Stimulated activated CD4-positive, alpha-beta T cell treated with anti-CD3 and anti-CD28 coated beads, Interleukin-1b, Interleukin-23, amount 100 ng/mL, for 24 hours (primary cell): ENCODE data around the gene LCP2.

ENCODE experiments used
- DNase-seq, 4 experiments: peaks; one replicate each; pipeline ENCODE4 v3.0.0-alpha.2; 2020; ENCODE audit warnings: low read depth in 4 of 4, low spot score in 1 of 4

The LCP2 gene

GRCh38 chr5:170276140-170276539 is 21.4 kb downstream of the LCP2 start:
- DNase-seq = no peak

- no peak for DNase-seq
Measured at GRCh38 chr5:170275376-170275994, 22.1 kb downstream of the LCP2 start.

DNA sequence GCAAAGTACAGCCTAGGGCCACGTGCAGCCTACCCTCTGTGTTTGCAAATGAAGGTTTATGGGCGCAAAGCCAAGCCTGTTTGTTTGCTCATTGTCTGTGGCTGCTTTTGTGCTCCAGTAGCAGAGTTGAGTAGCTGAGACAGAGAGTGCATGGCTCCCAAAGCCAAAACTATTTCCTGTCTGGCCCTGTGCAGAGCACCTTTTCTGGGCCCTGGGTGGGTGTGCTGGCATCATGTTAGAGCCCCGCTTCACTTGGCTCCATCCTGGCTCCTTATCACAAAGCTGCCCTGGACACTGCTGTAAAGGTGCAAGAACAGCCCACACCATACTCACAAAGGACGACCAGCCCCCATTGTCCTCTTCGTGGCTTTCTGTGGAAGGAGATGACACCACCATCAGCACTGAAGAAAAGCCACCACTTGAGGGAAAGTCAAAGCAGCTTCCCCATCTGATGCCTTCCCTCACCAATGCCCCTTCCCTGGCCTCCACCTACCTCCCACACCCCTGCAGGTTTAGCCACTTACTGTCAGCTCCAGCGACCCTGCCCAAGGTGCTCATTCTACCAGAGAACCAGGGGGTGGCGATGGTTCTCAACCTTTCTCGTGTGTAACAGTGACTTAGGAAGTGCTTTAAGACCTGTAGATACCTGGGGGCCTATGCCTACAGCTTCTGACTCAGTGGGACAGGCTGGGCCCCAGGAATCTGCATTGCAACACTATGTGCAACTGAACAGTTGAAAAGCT is 23.4 kb downstream of the LCP2 start:
- DNase-seq = no peak

DNA sequence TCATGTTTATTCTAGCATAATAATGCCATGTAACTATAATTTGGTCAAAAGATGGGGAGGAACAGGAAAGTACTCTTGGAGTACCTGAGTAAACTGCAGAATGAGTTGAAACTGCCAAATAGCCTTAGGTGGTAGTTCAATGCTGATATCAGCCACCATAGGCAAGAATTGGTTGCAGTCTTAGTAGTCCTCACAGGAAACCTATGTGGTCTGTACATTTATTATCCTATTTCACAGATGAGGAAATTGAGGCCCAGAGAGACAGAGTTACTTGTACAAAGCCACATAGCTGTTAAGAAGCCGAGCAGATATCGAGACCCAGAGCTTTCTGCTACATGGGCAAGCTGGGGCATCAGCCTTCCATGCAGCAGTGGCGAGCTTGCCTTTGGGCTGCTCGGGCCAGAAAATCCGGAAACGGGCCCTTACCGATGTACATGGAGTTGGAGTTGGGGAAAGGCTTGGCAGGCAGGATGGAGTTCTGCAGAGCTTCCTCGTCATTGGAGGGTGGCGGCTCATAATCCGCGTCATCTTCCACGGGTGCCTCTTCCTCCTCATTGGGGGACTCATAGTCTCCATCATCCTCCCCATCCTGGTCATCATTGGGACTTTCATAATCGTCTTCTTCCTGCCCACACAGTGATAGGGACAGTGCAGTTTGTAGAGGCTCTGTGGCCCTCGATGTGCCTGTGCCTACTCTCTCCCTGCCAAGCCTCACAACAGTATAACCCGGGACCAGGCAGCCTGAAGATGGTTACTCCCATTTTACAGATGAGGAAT is 27.1 kb downstream of the LCP2 start:
- DNase-seq = no peak

DNA sequence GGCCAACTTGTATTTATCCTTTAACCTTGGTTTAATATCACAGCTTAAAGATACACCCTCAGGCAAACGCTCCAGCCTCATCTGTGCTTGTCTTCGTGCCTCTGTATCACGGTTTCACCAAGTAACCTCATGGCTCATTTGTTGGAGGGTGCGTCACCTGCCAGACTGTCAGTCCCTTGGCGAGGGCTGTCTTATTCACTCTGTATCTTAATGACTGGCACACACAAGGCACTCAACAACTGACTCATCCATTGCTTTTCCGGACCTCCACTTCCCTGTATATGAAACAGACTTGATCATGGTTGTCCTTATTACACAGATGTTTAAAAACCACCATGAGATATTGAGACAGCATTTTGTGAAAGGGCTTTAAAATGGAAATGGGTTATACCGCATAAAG is 28.0 kb downstream of the LCP2 start:
- no peak for DNase-seq

- DNase-seq = no peak
Measured at GRCh38 chr5:170268884-170269283, 28.7 kb downstream of the LCP2 start.

GRCh38 chr5:170268153-170268689 is 29.4 kb downstream of the LCP2 start:
- no peak for DNase-seq

DNA sequence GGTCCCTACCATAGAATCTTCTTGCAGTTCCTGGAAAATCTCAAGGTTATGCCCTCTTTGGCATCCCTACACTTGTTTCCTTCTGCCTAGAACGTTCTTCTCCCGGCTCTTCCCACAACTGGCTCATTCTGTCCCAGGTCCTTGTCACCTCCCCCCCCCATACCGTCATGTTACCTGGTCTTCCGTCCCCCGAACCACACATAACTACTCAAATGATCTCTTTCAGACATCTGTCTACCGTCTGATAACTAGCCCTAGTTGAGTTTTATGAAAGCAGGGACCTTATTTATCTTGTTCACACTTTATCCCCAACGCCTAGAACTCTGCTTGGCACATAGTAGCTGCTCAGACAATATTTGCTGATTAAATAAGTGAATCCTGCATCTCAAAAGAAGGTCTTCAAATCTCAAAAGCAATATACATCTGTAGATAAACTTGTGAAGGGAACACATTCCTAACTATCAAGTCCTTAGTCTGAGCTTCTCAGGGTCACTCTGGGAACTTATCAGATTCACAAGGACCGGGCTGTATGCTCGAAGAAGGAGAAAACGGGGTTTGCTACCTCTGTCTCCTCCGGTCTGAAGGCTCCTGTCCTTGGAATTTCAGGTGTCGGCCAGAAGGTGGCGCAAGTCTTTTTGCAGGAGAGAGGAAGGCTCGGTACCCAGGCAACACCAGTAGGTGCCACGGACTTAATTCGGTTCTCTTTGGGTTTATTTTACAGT is 30.0 kb downstream of the LCP2 start:
- peak; percentile 64 to 71 (median 65) for DNase-seq

DNA sequence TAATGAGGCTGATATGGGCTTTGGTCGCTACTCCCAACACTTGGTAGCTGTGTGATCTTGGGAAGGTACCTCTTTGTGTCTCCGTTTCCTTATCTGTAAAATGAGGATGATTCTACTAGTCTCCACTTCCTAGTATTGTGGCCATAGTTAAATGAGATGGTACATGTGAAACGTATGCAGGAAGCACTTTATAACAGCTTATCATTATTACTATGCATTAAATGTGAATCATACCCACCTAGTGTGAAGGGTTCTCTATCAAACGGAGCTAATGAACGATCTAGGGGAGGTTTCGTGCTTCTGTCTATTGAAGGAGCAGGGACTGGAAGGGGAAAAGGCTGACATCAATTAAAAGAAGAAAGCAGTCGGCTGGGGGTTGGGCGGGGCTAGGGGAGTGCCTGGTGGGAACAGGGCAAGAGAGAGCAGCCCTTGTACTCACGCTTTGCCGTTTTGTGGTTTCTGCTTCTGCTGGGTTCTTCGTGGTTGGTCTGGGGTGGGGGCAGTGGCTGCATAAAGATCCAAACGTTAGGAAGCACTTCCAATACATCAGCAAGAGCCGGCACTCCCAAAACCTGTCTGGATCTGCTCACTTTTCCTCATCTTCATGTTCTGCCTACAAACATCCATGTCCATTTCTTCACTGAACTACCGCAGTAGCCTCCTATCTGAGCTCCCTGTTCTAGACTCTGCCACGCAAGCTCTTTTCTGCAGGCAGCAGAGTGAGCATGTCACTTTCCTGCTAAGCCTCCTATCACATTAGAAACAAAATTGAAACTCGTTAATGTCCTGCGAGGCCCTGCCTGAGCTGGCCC is 30.8 kb downstream of the LCP2 start:
- peak in 1 of 4 experiments; percentile 52 for DNase-seq

DNA sequence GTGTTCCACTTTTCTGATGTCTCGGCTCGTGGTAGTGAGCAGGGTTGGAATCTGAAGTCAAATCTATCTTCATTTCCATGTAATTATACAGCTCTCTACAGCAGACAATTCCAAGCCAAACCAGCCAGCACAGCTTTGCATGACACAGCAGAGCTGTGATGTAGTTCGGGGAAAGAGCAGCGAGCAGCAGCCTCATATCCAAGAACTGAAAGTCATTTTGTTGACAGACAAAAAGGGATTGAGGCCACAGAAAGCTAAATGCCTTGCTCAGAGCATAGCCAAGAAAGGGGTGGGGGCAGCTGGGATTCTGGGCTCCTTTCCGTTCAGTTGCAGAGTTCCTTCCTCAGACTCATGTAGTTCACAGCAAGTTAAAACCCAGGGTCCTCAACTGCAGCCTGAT is 32.1 kb downstream of the LCP2 start:
- DNase-seq = no peak

DNA sequence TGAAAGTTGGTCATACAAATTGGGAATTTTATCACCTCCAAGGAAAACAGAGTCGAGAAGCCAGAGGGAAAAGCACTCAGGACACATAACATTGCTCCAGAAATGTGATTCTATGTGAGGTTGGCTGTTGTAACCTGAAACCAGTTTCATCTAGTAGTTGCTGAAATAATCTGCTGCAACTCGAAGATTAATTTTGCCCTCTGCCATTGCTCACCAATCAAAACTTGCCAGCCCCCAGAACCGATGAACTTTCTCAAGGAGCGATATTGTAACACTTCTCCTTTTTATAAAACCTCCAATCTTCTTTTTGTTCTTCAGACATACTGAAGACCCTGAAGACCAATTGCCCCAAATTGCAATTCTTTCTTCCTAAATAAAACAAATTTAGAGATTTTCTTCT is 33.7 kb downstream of the LCP2 start:
- no peak for DNase-seq

- DNase-seq = no peak
Measured at GRCh38 chr5:170262061-170263045, 35.2 kb downstream of the LCP2 start.

DNA sequence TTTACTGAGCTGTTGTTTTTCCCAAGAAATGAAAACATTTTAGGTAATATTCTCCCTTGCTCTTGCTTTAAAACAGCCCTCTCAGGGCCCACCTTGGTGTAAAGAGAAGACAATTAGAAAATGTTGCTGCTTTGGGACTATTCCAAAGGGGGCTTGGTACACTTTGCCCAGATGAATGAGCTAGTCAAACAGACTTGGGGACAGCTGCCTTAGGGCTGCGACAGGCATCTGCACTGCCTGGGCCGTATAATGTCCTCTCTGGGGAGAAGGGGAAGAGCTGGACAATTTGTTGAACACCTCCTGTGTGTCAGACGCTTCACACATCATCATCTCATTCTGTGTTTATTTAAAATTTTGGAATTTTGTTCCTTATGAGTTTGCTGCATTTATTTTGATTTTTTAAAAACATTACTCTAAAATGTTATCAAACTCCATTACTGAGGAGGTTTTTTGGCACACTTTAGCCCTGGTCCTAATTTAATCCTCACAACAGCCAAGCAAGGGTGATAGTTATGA is 36.0 kb downstream of the LCP2 start:
- no peak for DNase-seq

GRCh38 chr5:170257370-170257769 is 40.2 kb downstream of the LCP2 start:
- no peak for DNase-seq

GRCh38 chr5:170256571-170256970 is 41.0 kb downstream of the LCP2 start:
- DNase-seq = no peak

GRCh38 chr5:170254056-170254455 is 43.5 kb downstream of the LCP2 start:
- peak in 1 of 4 experiments; percentile 58 for DNase-seq

DNA sequence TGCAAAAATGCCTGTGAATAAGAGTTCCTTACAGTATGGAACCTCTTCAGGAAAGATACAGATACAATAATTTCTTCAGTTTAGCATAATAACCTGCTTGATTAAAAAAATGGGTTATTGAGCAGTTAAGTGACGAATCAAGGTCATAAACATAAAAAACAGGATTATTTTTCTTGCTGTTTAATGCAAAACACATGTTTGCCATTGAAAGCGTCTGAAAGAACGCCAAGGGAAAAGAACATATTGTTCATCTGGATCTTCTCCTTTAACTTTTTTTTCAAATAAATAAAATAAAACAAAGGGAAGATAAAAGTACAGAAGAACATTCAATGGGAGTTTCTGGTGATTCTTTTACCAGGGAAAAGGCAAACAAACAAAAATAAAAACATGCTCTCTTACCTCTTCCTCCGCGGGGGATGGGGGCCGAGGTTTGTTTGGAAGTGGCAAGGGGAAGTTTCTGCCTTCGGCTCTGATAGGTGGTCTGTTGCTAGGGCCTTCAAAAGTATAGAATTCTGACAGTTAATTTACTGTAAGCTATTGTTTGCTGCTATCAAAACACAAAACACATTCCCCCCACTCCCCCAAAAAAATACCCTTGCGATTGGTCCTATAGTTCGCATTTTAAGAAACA is 44.7 kb downstream of the LCP2 start:
- no peak for DNase-seq

GRCh38 chr5:170252109-170252508 is 45.5 kb downstream of the LCP2 start:
- DNase-seq = no peak
